ENCODE results near the gene ZNF174.

DNA sequence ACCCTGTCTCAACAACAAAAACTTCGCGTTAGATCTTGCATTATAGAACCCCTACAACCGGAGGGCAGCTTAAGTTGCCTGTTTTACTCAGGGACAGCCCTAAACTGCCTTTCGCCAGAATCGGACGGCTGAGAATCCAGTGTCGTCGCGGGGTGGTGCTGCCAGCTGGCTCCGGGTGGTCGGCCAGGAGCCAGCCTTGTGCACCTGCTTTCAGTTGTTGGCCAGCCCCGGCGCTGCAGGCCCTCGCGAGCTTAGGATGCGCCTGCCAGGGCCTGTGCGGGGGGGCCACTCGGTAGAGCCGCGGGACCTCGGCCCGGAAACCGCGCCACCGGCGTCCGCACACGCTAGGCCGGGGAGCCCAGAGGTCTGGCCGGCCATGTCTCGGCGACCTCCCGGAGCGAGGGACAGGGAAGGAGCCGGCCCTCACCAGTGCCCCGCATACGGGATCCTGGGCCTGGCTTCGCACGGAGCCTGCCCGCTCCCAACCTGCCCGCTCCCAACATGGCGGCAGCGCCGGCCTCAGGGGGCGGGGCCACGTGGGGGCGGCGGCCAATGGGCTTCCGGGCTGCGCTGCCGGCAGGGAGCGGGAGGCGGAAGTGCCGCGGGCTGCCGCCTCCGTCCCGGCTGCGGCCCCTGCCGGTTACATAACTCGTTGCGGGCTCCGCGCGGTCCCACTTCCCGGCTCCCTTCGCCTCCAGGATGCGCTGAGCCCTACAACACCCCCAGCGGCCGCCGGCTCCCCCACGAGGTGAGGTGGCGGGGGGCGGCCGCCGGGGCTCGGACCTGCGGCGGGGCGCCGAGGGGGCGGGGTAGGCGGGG lies 56.6 kb downstream of the ZNF174 start:
- no peak for TF ChIP-seq EZH2phosphoT487 (IDR thresholded peaks at IDR 0.05; ENCODE audit: low read depth)
- TF ChIP-seq, protein P1, sequence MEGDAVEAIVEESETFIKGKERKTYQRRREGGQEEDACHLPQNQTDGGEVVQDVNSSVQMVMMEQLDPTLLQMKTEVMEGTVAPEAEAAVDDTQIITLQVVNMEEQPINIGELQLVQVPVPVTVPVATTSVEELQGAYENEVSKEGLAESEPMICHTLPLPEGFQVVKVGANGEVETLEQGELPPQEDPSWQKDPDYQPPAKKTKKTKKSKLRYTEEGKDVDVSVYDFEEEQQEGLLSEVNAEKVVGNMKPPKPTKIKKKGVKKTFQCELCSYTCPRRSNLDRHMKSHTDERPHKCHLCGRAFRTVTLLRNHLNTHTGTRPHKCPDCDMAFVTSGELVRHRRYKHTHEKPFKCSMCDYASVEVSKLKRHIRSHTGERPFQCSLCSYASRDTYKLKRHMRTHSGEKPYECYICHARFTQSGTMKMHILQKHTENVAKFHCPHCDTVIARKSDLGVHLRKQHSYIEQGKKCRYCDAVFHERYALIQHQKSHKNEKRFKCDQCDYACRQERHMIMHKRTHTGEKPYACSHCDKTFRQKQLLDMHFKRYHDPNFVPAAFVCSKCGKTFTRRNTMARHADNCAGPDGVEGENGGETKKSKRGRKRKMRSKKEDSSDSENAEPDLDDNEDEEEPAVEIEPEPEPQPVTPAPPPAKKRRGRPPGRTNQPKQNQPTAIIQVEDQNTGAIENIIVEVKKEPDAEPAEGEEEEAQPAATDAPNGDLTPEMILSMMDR (IDR thresholded peaks at IDR 0.05; ENCODE audit: low read depth, low read length), result peak; percentile 35
